Stimulated activated CD8-positive, alpha-beta memory T cell treated with anti-CD3 and anti-CD28 coated beads, Interleukin-12 subunit alpha, Interleukin-12 subunit beta, amount 100 ng/mL, for 4 hours (primary cell): ENCODE results near the gene PSMB11.
"Not testable (repeated sequence)": the region's sequence is repeated elsewhere in the genome, so short reads cannot be mapped to it uniquely, and the experiment has no call there.

Source experiments
- DNase-seq: peaks from one replicate; pipeline ENCODE4 v3.0.0-alpha.2; 2020; ENCODE audit warnings: low read depth

PSMB11 gene

GRCh38 chr14:23042162-23042965, at the start of gene PSMB11:
Gene PSMB11, plus strand, starts transcription at chr14:23042212. Its CDS starts 14 bp downstream, at chr14:23042226.
- DNase-seq: no peak

- DNase-seq: no peak
These were observed 48.5 kb upstream of the PSMB11 start for GRCh38 chr14:22993517-22993916.

- no peak for DNase-seq
These were observed 47.2 kb upstream of the PSMB11 start for GRCh38 chr14:22994762-22995275.

- DNase-seq: no peak
These were observed 46.0 kb upstream of the PSMB11 start for GRCh38 chr14:22995889-22996625.

- no peak for DNase-seq
These were observed 45.0 kb upstream of the PSMB11 start for GRCh38 chr14:22996768-22997654.

GRCh38 chr14:22997676-22998323, 44.2 kb upstream of the PSMB11 start:
- no peak for DNase-seq

- no peak for DNase-seq
These were observed 43.5 kb upstream of the PSMB11 start for GRCh38 chr14:22998329-22999012.

GRCh38 chr14:23000860-23001259, 41.2 kb upstream of the PSMB11 start:
- DNase-seq: no peak

- no peak for DNase-seq
These were observed 39.4 kb upstream of the PSMB11 start for GRCh38 chr14:23002592-23002991.

- DNase-seq: not testable (repeated sequence)
These were observed 37.7 kb upstream of the PSMB11 start for GRCh38 chr14:23004274-23004673.

GRCh38 chr14:23005451-23006187, 36.4 kb upstream of the PSMB11 start:
- no peak for DNase-seq

- no peak for DNase-seq
These were observed 35.9 kb upstream of the PSMB11 start for GRCh38 chr14:23006188-23006534.

- DNase-seq: peak; percentile 94
These were observed 35.2 kb upstream of the PSMB11 start for GRCh38 chr14:23006544-23007419.

- no peak for DNase-seq
These were observed 33.2 kb upstream of the PSMB11 start for GRCh38 chr14:23008831-23009230.

- DNase-seq: no peak
These were observed 32.5 kb upstream of the PSMB11 start for GRCh38 chr14:23009483-23009938.

- peak; percentile 66 for DNase-seq
These were observed 31.9 kb upstream of the PSMB11 start, which contains the start of gene C14orf93 for GRCh38 chr14:23009939-23010726. Gene C14orf93, minus strand, starts transcription at chr14:23010143. Its CDS starts 11,120 bp downstream, at chr14:22999023.

GRCh38 chr14:23013054-23013748, 28.8 kb upstream of the PSMB11 start:
- no peak for DNase-seq

- DNase-seq: not testable (repeated sequence)
These were observed 28.3 kb upstream of the PSMB11 start for GRCh38 chr14:23013749-23014054.
